ENCODE data around the gene NDUFS7. TPM values are rescaled to one million over a fixed set of nuclear protein-coding genes. Genes with fewer than 3 reads are reported as not detected.

NDUFS7 gene
- polyA plus RNA-seq, 4 donors = 50.1 to 105 (median 55.7) TPM

Other genes with a start within 250 kb of the NDUFS7 start
- gene SBNO2, start 209.6 kb upstream of the NDUFS7 start, polyA plus RNA-seq (ENCODE audit: insufficient read length in 4 of 4) = 10 to 100 TPM; 11.8 to 23.5 (median 14.0) TPM
- 10 to 100 TPM; 50.1 to 65.9 (median 53.3) TPM for gene STK11, start 178.1 kb upstream of the NDUFS7 start, polyA plus RNA-seq (ENCODE audit: insufficient read length in 4 of 4)
- gene CBARP, start 145.9 kb upstream of the NDUFS7 start, polyA plus RNA-seq (ENCODE audit: insufficient read length in 4 of 4) = 1 to 10 TPM; 1.6 to 5.3 (median 1.7) TPM
- 100 to 1,000 TPM in 2 of 4 donors, 10 to 100 TPM in 2; 85.5 to 156 (median 99.3) TPM for gene ATP5F1D, start 142.2 kb upstream of the NDUFS7 start, polyA plus RNA-seq (ENCODE audit: insufficient read length in 4 of 4)
- 10 to 100 TPM; 50.1 to 66.0 (median 52.7) TPM for gene MIDN, start 135.3 kb upstream of the NDUFS7 start, polyA plus RNA-seq (ENCODE audit: insufficient read length in 4 of 4)
- gene CIRBP, start 114.6 kb upstream of the NDUFS7 start, polyA plus RNA-seq (ENCODE audit: insufficient read length in 4 of 4) = 100 to 1,000 TPM; 713 to 749 (median 717) TPM
- gene FAM174C, start 108.4 kb upstream of the NDUFS7 start, polyA plus RNA-seq (ENCODE audit: insufficient read length in 4 of 4) = 10 to 100 TPM; 18.7 to 30.6 (median 19.8) TPM
- 1 to 10 TPM; 1.6 to 4.0 (median 2.1) TPM for gene EFNA2, start 98.0 kb upstream of the NDUFS7 start, polyA plus RNA-seq (ENCODE audit: insufficient read length in 4 of 4)
- 10 to 100 TPM; 26.9 to 49.8 (median 30.8) TPM for gene GAMT, start 17.6 kb downstream of the NDUFS7 start, polyA plus RNA-seq (ENCODE audit: insufficient read length in 4 of 4)
- gene DAZAP1, start 23.7 kb downstream of the NDUFS7 start, polyA plus RNA-seq (ENCODE audit: insufficient read length in 4 of 4) = 10 to 100 TPM; 77.5 to 89.8 (median 83.4) TPM
- 100 to 1,000 TPM; 509 to 913 (median 548) TPM for gene RPS15, start 54.5 kb downstream of the NDUFS7 start, polyA plus RNA-seq (ENCODE audit: insufficient read length in 4 of 4)
- gene APC2, start 66.2 kb downstream of the NDUFS7 start, polyA plus RNA-seq (ENCODE audit: insufficient read length in 4 of 4) = 1 to 10 TPM in 3 of 4 donors, under 1 TPM in 1; 0.97 to 1.8 (median 1.5) TPM
- 10 to 100 TPM; 22.3 to 38.3 (median 25.8) TPM for gene C19orf25, start 95.3 kb downstream of the NDUFS7 start, polyA plus RNA-seq (ENCODE audit: insufficient read length in 4 of 4)
- gene PCSK4, start 106.4 kb downstream of the NDUFS7 start, polyA plus RNA-seq (ENCODE audit: insufficient read length in 4 of 4) = 1 to 10 TPM; 3.4 to 7.9 (median 5.1) TPM
- gene REEP6, start 107.3 kb downstream of the NDUFS7 start, polyA plus RNA-seq (ENCODE audit: insufficient read length in 4 of 4) = 10 to 100 TPM in 3 of 4 donors, 1 to 10 TPM in 1; 9.9 to 31.5 (median 17.0) TPM
- 1 to 10 TPM in 2 of 4 donors, under 1 TPM in 2; 0.24 to 1.5 (median 0.80) TPM for gene ADAMTSL5, start 129.1 kb downstream of the NDUFS7 start, polyA plus RNA-seq (ENCODE audit: insufficient read length in 4 of 4)
- gene PLK5, start 140.2 kb downstream of the NDUFS7 start, polyA plus RNA-seq (ENCODE audit: insufficient read length in 4 of 4) = under 1 TPM; 0.13 to 0.36 (median 0.16) TPM
- 10 to 100 TPM; 23.7 to 40.4 (median 26.3) TPM for gene MEX3D, start 184.4 kb downstream of the NDUFS7 start, polyA plus RNA-seq (ENCODE audit: insufficient read length in 4 of 4)
- gene MBD3, start 209.0 kb downstream of the NDUFS7 start, polyA plus RNA-seq (ENCODE audit: insufficient read length in 4 of 4) = 10 to 100 TPM; 50.6 to 80.7 (median 53.1) TPM
- 100 to 1,000 TPM; 104 to 157 (median 119) TPM for gene UQCR11, start 221.6 kb downstream of the NDUFS7 start, polyA plus RNA-seq (ENCODE audit: insufficient read length in 4 of 4)